ENCODE data around the gene CARD6.
"Not testable (repeated sequence)": the region's sequence is repeated elsewhere in the genome, so short reads cannot be mapped to it uniquely, and the experiment has no call there.

CARD6 gene

DNA sequence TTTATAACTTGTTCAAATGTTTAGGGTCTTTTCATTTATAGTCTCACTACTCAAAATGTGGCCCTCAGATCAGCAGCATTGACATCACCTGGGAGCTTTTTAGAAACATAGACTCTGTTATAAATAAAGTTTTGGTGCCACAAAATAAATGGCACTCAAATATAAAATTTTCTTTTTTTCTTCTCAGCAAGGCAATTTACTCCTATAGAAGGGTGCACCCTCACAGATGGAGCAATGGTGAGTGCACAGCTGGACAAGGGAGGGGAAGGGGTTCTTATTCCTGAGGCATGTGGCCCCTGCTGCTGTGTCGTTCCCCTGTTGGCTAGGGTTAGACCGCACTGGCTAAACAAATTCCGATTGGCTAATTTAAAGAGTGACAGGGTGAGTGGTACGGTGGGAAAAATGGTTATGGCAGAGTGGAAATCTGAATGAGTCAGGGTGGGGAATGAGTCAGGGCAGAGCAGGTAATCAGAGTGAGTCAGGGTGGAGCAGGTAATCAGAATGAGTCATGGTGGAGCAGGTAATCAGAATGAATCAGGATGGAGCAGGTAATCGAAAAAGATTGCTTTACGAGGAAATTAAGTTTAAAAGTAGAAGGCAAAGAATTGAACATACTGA, 36.3 kb downstream of the CARD6 start:
- H2BK5ac ChIP-seq (ENCODE audit: low read depth, low read length, poor library complexity, severe bottlenecking): no peak overlapping the region
- H3K4ac ChIP-seq (ENCODE audit: low read depth in 1 of 2, low read length in 2 of 2): no peak overlapping the region
- no peak for DNase-seq
- H3K79me1 ChIP-seq (replicated peaks; ENCODE audit: low read length, poor library complexity, severe bottlenecking): no peaks in the 10 kb centered on the region
- no peak overlapping the region for H2AK5ac ChIP-seq (ENCODE audit: low read length, severe bottlenecking)
- H3K14ac ChIP-seq (ENCODE audit: low read length in 2 of 2): no peak overlapping the region
- H3K27ac ChIP-seq (ENCODE audit: low read length, poor library complexity, severe bottlenecking): no peak overlapping the region
- peaks cover 9% of the 10 kb centered on the region for H3K9me3 ChIP-seq (ENCODE audit: control insufficient read depth, low read length)
- no peak overlapping the region for H3K23ac ChIP-seq (ENCODE audit: low read length in 2 of 2)
- H3K27me3 ChIP-seq (ENCODE audit: control insufficient read depth in 1 of 2, insufficient read depth in 1 of 2, low read length in 2 of 2): no peaks in the 10 kb centered on the region
- no peak overlapping the region for H2BK12ac ChIP-seq (ENCODE audit: low read length in 2 of 2)
- no peak overlapping the region for H3K4me2 ChIP-seq (ENCODE audit: low read length, poor library complexity, severe bottlenecking)
- H4K8ac ChIP-seq (ENCODE audit: low read length): no peak overlapping the region
- no peak overlapping the region for H3K9ac ChIP-seq (ENCODE audit: low read length)
- H3K18ac ChIP-seq (ENCODE audit: low read depth in 1 of 2, low read length in 2 of 2): no peak overlapping the region
- WGBS: 85% methylated on average over 4 of the region's 6 CpGs
- H3K4me1 ChIP-seq (ENCODE audit: control insufficient read depth, insufficient read depth, low read depth, low read length): no peaks in the 10 kb centered on the region
- no peak overlapping the region for H3K4me3 ChIP-seq (ENCODE audit: insufficient read depth in 1 of 2, low read depth in 1 of 2, low read length in 2 of 2)
- H4K91ac ChIP-seq (ENCODE audit: low read length): no peak overlapping the region
- H2BK15ac ChIP-seq (ENCODE audit: low read depth, poor library complexity, severe bottlenecking): no peak overlapping the region
- H2BK120ac ChIP-seq (ENCODE audit: low read depth, low read length): no peak overlapping the region
- no peaks in the 10 kb centered on the region for H3K36me3 ChIP-seq (ENCODE audit: control insufficient read depth in 1 of 2, insufficient read depth in 2 of 2, low read depth in 1 of 2, low read length in 2 of 2)
- no peak overlapping the region for H2AFZ ChIP-seq (ENCODE audit: low read depth, low read length)

DNA sequence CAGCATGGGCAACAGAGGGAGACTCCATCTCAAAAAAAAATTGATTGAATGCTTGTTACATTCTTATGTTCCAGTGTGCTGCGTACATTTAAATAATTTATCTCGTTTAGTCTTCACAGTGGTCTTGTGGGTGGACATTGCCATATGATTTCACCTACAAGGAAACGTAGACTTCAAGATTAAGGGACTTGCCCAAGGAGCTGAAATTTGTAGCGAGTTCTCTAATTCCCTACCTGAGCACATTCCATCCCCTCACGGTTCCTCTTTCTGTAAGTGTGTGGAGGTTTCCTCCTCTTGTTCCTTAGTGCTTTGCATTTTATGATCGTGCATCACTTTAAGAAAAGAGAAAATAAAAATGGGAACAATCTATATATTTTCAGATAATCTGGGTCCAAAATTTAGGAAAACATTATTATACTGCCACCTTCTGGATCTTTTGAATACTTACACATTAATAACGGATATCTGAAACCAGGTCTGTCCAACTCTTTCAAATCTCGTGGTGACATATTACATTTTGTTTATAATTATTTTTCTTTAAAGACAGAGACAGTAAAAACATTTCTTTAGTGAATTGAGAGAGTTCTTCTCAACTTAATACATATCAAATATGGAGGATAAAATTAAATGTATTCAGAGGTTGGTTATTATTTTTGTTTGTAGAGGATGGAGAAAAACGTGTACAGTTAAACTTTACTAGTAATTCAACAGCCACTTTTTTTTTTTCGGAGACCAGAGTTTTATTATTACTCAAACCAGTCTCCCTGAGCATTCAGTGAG, 38.2 kb downstream of the CARD6 start:
- Histone ChIP-seq H3K4ac (ENCODE audit: low read depth in 1 of 2, low read length in 2 of 2) (no peak overlapping the region), H4K91ac (ENCODE audit: low read length) (no peak overlapping the region), H2BK12ac (ENCODE audit: low read length in 2 of 2) (no peak overlapping the region), H2BK5ac (ENCODE audit: low read depth, low read length, poor library complexity, severe bottlenecking) (no peak overlapping the region), H3K4me2 (ENCODE audit: low read length, poor library complexity, severe bottlenecking) (no peak overlapping the region), H3K36me3 (ENCODE audit: control insufficient read depth in 1 of 2, insufficient read depth in 2 of 2, low read depth in 1 of 2, low read length in 2 of 2) (no peaks in the 10 kb centered on the region), H2BK15ac (ENCODE audit: low read depth, poor library complexity, severe bottlenecking) (no peak overlapping the region), H3K27me3 (ENCODE audit: control insufficient read depth in 1 of 2, insufficient read depth in 1 of 2, low read length in 2 of 2) (no peaks in the 10 kb centered on the region), H3K9ac (ENCODE audit: low read length) (peak overlapping the region; percentile 67), H3K79me1 (replicated peaks; ENCODE audit: low read length, poor library complexity, severe bottlenecking) (no peaks in the 10 kb centered on the region), H4K8ac (ENCODE audit: low read length) (no peak overlapping the region), H3K4me1 (ENCODE audit: control insufficient read depth, insufficient read depth, low read depth, low read length) (no peaks in the 10 kb centered on the region), H3K14ac (ENCODE audit: low read length in 2 of 2) (no peak overlapping the region), H3K23ac (ENCODE audit: low read length in 2 of 2) (no peak overlapping the region), H3K4me3 (ENCODE audit: insufficient read depth in 1 of 2, low read depth in 1 of 2, low read length in 2 of 2) (no peak overlapping the region), H3K27ac (ENCODE audit: low read length, poor library complexity, severe bottlenecking) (no peak overlapping the region), H2AFZ (ENCODE audit: low read depth, low read length) (no peak overlapping the region), H3K9me3 (ENCODE audit: control insufficient read depth, low read length) (peaks cover 9% of the 10 kb centered on the region), H2BK120ac (ENCODE audit: low read depth, low read length) (no peak overlapping the region), H3K18ac (ENCODE audit: low read depth in 1 of 2, low read length in 2 of 2) (no peak overlapping the region), H2AK5ac (ENCODE audit: low read length, severe bottlenecking) (no peak overlapping the region)
- DNase-seq: peak; percentile 33
- WGBS: 54% methylated on average over 3 of the region's 10 CpGs

DNA sequence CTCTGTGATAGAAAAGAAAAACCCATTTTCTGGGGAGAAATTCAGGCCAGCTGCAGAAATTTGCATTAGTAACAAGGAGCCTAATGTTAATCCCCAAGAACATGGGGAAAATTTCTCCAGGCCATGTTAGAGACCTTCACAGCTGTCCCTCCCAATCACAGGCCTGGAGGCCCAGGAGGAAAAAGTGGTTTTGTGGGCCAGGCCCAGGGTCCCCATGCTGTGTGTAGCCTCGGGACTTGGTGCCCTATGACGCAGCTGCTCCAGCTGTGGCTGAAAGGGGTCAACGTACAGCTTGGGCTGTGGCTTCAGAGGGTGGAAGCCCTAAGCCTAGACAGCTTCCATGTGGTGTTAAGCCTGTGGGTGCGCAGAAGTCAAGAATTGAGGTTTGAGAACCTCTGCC, 41.1 kb downstream of the CARD6 start:
- Histone ChIP-seq H3K27ac (ENCODE audit: low read length, poor library complexity, severe bottlenecking) (no peak overlapping the region), H2AK5ac (ENCODE audit: low read length, severe bottlenecking) (no peak overlapping the region), H4K91ac (ENCODE audit: low read length) (no peak overlapping the region), H3K4me2 (ENCODE audit: low read length, poor library complexity, severe bottlenecking) (no peak overlapping the region), H3K9ac (ENCODE audit: low read length) (no peak overlapping the region), H3K4ac (ENCODE audit: low read depth in 1 of 2, low read length in 2 of 2) (no peak overlapping the region), H2BK12ac (ENCODE audit: low read length in 2 of 2) (no peak overlapping the region), H3K23ac (ENCODE audit: low read length in 2 of 2) (no peak overlapping the region), H3K18ac (ENCODE audit: low read depth in 1 of 2, low read length in 2 of 2) (no peak overlapping the region), H3K4me3 (ENCODE audit: insufficient read depth in 1 of 2, low read depth in 1 of 2, low read length in 2 of 2) (no peak overlapping the region), H2BK5ac (ENCODE audit: low read depth, low read length, poor library complexity, severe bottlenecking) (no peak overlapping the region), H3K9me3 (ENCODE audit: control insufficient read depth, low read length) (peaks cover 9% of the 10 kb centered on the region), H3K4me1 (ENCODE audit: control insufficient read depth, insufficient read depth, low read depth, low read length) (no peaks in the 10 kb centered on the region), H4K8ac (ENCODE audit: low read length) (no peak overlapping the region), H2BK120ac (ENCODE audit: low read depth, low read length) (no peak overlapping the region), H3K27me3 (ENCODE audit: control insufficient read depth in 1 of 2, insufficient read depth in 1 of 2, low read length in 2 of 2) (peaks cover 0 to 8% of the 10 kb centered on the region in 2 experiments), H3K79me1 (replicated peaks; ENCODE audit: low read length, poor library complexity, severe bottlenecking) (no peaks in the 10 kb centered on the region), H2BK15ac (ENCODE audit: low read depth, poor library complexity, severe bottlenecking) (no peak overlapping the region), H3K36me3 (ENCODE audit: control insufficient read depth in 1 of 2, insufficient read depth in 2 of 2, low read depth in 1 of 2, low read length in 2 of 2) (no peaks in the 10 kb centered on the region), H3K14ac (ENCODE audit: low read length in 2 of 2) (no peak overlapping the region), H2AFZ (ENCODE audit: low read depth, low read length) (no peak overlapping the region)
- 73% methylated on average over 4 of the region's 4 CpGs for WGBS
- DNase-seq: no peak

DNA sequence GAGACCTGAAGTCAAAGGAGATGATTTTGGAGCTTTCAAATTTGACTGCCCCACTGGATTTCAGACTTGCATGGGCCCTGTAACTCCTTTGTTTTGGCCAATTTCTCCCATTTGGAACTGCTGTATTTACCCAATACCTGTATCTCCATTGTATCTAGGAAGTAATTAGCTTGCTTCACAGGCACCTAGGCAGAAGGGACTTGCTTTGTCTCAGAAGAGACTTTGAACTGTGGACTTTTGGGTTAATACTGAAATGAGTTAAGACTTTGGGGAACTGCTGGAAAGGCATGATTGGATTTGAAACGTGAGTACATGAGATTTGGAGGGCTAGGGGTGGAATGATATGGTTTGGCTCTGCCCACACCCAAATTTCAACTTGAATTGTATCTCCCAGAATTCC, 41.9 kb downstream of the CARD6 start:
- not testable (repeated sequence) for H3K27ac ChIP-seq (ENCODE audit: low read length, poor library complexity, severe bottlenecking); H3K4me3 ChIP-seq (ENCODE audit: insufficient read depth in 1 of 2, low read depth in 1 of 2, low read length in 2 of 2); H3K4me2 ChIP-seq (ENCODE audit: low read length, poor library complexity, severe bottlenecking); H3K4ac ChIP-seq (ENCODE audit: low read depth in 1 of 2, low read length in 2 of 2); H2BK15ac ChIP-seq (ENCODE audit: low read depth, poor library complexity, severe bottlenecking); H3K9me3 ChIP-seq (ENCODE audit: control insufficient read depth, low read length); H2BK12ac ChIP-seq (ENCODE audit: low read length in 2 of 2); H4K8ac ChIP-seq (ENCODE audit: low read length); H3K4me1 ChIP-seq (ENCODE audit: control insufficient read depth, insufficient read depth, low read depth, low read length); DNase-seq; H4K91ac ChIP-seq (ENCODE audit: low read length); H2AFZ ChIP-seq (ENCODE audit: low read depth, low read length); H3K18ac ChIP-seq (ENCODE audit: low read depth in 1 of 2, low read length in 2 of 2); H2BK5ac ChIP-seq (ENCODE audit: low read depth, low read length, poor library complexity, severe bottlenecking); H3K14ac ChIP-seq (ENCODE audit: low read length in 2 of 2); H3K9ac ChIP-seq (ENCODE audit: low read length); H3K27me3 ChIP-seq (ENCODE audit: control insufficient read depth in 1 of 2, insufficient read depth in 1 of 2, low read length in 2 of 2); H2AK5ac ChIP-seq (ENCODE audit: low read length, severe bottlenecking); H3K36me3 ChIP-seq (ENCODE audit: control insufficient read depth in 1 of 2, insufficient read depth in 2 of 2, low read depth in 1 of 2, low read length in 2 of 2); H3K79me1 ChIP-seq (replicated peaks; ENCODE audit: low read length, poor library complexity, severe bottlenecking); H3K23ac ChIP-seq (ENCODE audit: low read length in 2 of 2); H2BK120ac ChIP-seq (ENCODE audit: low read depth, low read length)
- WGBS: 33% methylated on average over 1 of the region's 1 CpG

Data from mesenchymal stem cell (in vitro differentiated cells and primary cell).